PC-3 (cell line): ENCODE measurements around the gene PDE3B. TPM values are rescaled to one million over a fixed set of nuclear protein-coding genes. Genes with fewer than 3 reads are reported as not detected.
"Not testable (repeated sequence)": the region's sequence is repeated elsewhere in the genome, so short reads cannot be mapped to it uniquely, and the experiment has no call there.

Source experiments
- ATAC-seq: fragments of 200-7000 bp; cut with Tn5 transposase; 2 replicates; pipeline ENCODE4 v1.9.1; 2020; ENCODE audit warnings: mild to moderate bottlenecking, moderate library complexity
- BruUV-seq: library from RNA; stranded (reverse); fragments of 400-500 nt; replicated peaks from 2 replicates; lab custom pipeline; 2021; lab: Mats Ljungman, UMichigan
- CTCF ChIA-PET: fragments of 300-600 bp; sonication (Branson Sonifier 250); formaldehyde crosslinking; loops from one replicate; lab custom pipeline; 2022; ENCODE audit warnings: antibody characterized with exemption; lab: Charles Lee
- POLR2A ChIA-PET: fragments of 300-600 bp; sonication (Branson Sonifier 250); formaldehyde crosslinking; loops from one replicate; lab custom pipeline; 2022; ENCODE audit warnings: antibody characterized with exemption; ENCODE audit not compliant: unreplicated experiment; lab: Charles Lee
- DNase-seq: peaks from one replicate; pipeline ENCODE4 v3.0.0-alpha.2; 2015
- H2AFZ ChIP-seq: fragments of 300-600 bp; sonication (generic); 2 replicates; pipeline ENCODE4 v1.6.0; 2016; ENCODE audit warnings: antibody characterized with exemption, low read length
- H3F3A ChIP-seq: fragments of 300-600 bp; sonication (generic); one replicate; pipeline ENCODE4 v1.6.0; 2017; ENCODE audit warnings: antibody characterized with exemption, low read length, control low read depth, mild to moderate bottlenecking; ENCODE audit not compliant: unreplicated experiment
- H3K27ac ChIP-seq: fragments of 300-600 bp; sonication (generic); 2 replicates; pipeline ENCODE4 v1.5.1; 2016; ENCODE audit warnings: mild to moderate bottlenecking, low read length
- H3K27me3 ChIP-seq: fragments of 300-600 bp; sonication (generic); 2 replicates; pipeline ENCODE4 v1.6.1; 2016; ENCODE audit warnings: low read length, mixed read lengths
- H3K36me3 ChIP-seq: fragments of 300-600 bp; sonication (generic); 2 replicates; pipeline ENCODE4 v1.6.1; 2016; ENCODE audit warnings: low read depth, mixed run types, low read length, mixed read lengths
- H3K4me1 ChIP-seq: fragments of 300-600 bp; sonication (generic); 2 replicates; pipeline ENCODE4 v1.5.1; 2016; ENCODE audit warnings: low read length; ENCODE audit not compliant: insufficient read depth
- H3K4me2 ChIP-seq: fragments of 300-600 bp; sonication (generic); 2 replicates; pipeline ENCODE4 v1.6.0; 2016; ENCODE audit warnings: low read length
- H3K4me3 ChIP-seq: fragments of 300-600 bp; sonication (generic); 2 replicates; pipeline ENCODE4 v1.5.1; 2016; ENCODE audit warnings: mild to moderate bottlenecking, low read length, mixed read lengths
- H3K79me2 ChIP-seq: fragments of 300-600 bp; sonication (generic); 2 replicates; pipeline ENCODE4 v1.6.1; 2017; ENCODE audit warnings: low read length, mixed read lengths
- H3K9ac ChIP-seq: fragments of 300-600 bp; sonication (generic); 2 replicates; pipeline ENCODE4 v1.6.0; 2016; ENCODE audit warnings: mild to moderate bottlenecking, low read length
- H3K9me2 ChIP-seq: fragments of 300-600 bp; sonication (generic); replicated peaks from 2 replicates; pipeline ENCODE4 v1.6.1; 2016; ENCODE audit warnings: mixed run types, low read length, mixed read lengths
- H3K9me3 ChIP-seq: fragments of 300-600 bp; sonication (generic); 2 replicates; pipeline ENCODE4 v1.6.1; 2016; ENCODE audit warnings: low read length, mixed read lengths
- H4K20me1 ChIP-seq: fragments of 300-600 bp; sonication (generic); 2 replicates; pipeline ENCODE4 v1.6.1; 2016; ENCODE audit warnings: low read length, mixed read lengths
- CTCF ChIP-seq: fragments of 300-600 bp; sonication (generic); conservative IDR thresholded peaks from 2 replicates; pipeline ENCODE4 v1.5.1; 2017; ENCODE audit warnings: antibody characterized with exemption, low read depth, mild to moderate bottlenecking, low read length
- EZH2 ChIP-seq: fragments of 300-600 bp; sonication (generic); IDR thresholded peaks from one replicate; pipeline ENCODE4 v1.6.1; 2017; ENCODE audit warnings: antibody characterized with exemption, mild to moderate bottlenecking, low read length; ENCODE audit not compliant: unreplicated experiment
- EZH2phosphoT487 ChIP-seq: fragments of 300-600 bp; sonication (generic); IDR thresholded peaks from 2 replicates; pipeline ENCODE4 v1.6.1; 2018; ENCODE audit warnings: mild to moderate bottlenecking, antibody characterized with exemption, low read length, borderline replicate concordance
- intact Hi-C: fragments of 100-400 bp; cut with micrococcal nuclease; formaldehyde crosslinking; loops from 2 replicates; pipeline ENCODE4 v1.9.0; 2023
- total RNA-seq: library from RNA; depleted of rRNA; stranded (reverse); fragments of >200 nt; gene quantifications from 2 replicates; pipeline ENCODE4 v1.2.3, GENCODE V29; 2014

Gene PDE3B
- total RNA-seq, 1 experiment from 2014 or later, result 0.11 TPM

DNA sequence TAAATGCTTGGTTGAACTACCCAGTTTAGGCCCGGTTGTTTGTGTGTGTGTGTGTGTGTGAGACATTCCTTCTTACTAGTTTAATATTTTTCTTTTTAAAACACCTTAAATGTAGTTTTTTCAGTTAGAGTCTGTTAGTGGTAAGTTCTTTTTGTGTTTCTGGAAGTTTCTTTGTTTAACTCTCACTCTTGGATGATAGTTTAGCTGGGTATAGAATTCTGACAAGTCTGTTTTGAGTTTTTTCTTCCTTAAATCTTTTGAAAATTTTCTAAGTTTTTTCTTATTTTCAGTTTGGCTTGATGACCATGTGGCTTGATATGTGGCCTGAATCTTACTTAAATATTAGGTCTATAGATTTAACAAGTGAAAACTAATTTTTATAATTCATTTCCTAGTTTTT lies 60.1 kb downstream of the PDE3B start:
- DNase-seq (no peak), ATAC-seq (no peak)
- Histone ChIP-seq H3K36me3 (no peaks in the 10 kb centered on the region), H3K27me3 (peaks cover 16% of the 10 kb centered on the region; the same call in 1 of the 2 replicates), H3K4me3 (no peak overlapping the region), H2AFZ (no peak overlapping the region), H3F3A (no peaks in the 10 kb centered on the region), H4K20me1 (no peaks in the 10 kb centered on the region), H3K9ac (no peak overlapping the region), H3K9me2 (no peaks in the 10 kb centered on the region), H3K9me3 (no peaks in the 10 kb centered on the region), H3K27ac (no peak overlapping the region), H3K4me1 (no peaks in the 10 kb centered on the region), H3K79me2 (no peaks in the 10 kb centered on the region), H3K4me2 (no peak overlapping the region)
- intact Hi-C loops, result no loop called here
- POLR2A ChIA-PET, result no interaction called here
- TF ChIP-seq EZH2 (no peak), CTCF (no peak), EZH2phosphoT487 (no peak)
- CTCF ChIA-PET, result no interaction called here
- no TSS peak for BruUV-seq

GRCh38 chr11:14705067-14705466 lies 61.5 kb downstream of the PDE3B start:
- Histone ChIP-seq H3K9me3 (no peaks in the 10 kb centered on the region), H3K4me3 (no peak overlapping the region), H3K27ac (no peak overlapping the region), H3K79me2 (no peaks in the 10 kb centered on the region), H3K4me1 (no peaks in the 10 kb centered on the region), H4K20me1 (no peaks in the 10 kb centered on the region), H3K27me3 (0 out of 2 replicates have a peak, but pooled peaks cover 6% of the 10 kb centered on the region), H3K4me2 (no peak overlapping the region), H3K36me3 (no peaks in the 10 kb centered on the region), H2AFZ (no peak overlapping the region), H3F3A (no peaks in the 10 kb centered on the region), H3K9me2 (no peaks in the 10 kb centered on the region), H3K9ac (no peak overlapping the region)
- CTCF ChIA-PET, result no interaction called here
- intact Hi-C loops, result no loop called here
- no TSS peak for BruUV-seq
- POLR2A ChIA-PET, result no interaction called here
- no peak for TF ChIP-seq CTCF
- TF ChIP-seq EZH2, result no peak
- no peak for TF ChIP-seq EZH2phosphoT487
- DNase-seq, result no peak
- ATAC-seq, result no peak

- no peaks in the 10 kb centered on the region for H3K79me2 ChIP-seq
- no peak for TF ChIP-seq EZH2phosphoT487
- TF ChIP-seq CTCF, result no peak
- no peak for TF ChIP-seq EZH2
- no peak for ATAC-seq
- no peak overlapping the region for H2AFZ ChIP-seq
- H3K36me3 ChIP-seq, result no peaks in the 10 kb centered on the region
- no peaks in the 10 kb centered on the region for H3K9me3 ChIP-seq
- H3K4me3 ChIP-seq, result no peak overlapping the region
- no TSS peak for BruUV-seq
- no peaks in the 10 kb centered on the region for H3F3A ChIP-seq
- H3K9ac ChIP-seq, result no peak overlapping the region
- CTCF ChIA-PET, result no interaction called here
- DNase-seq, result no peak
- intact Hi-C loops, result no loop called here
- H3K27ac ChIP-seq, result no peak overlapping the region
- POLR2A ChIA-PET, result no interaction called here
- no peak overlapping the region for H3K4me2 ChIP-seq
- H3K4me1 ChIP-seq, result no peaks in the 10 kb centered on the region
- H4K20me1 ChIP-seq, result no peaks in the 10 kb centered on the region
- no peaks in the 10 kb centered on the region for H3K9me2 ChIP-seq
- no peaks in the 10 kb centered on the region for H3K27me3 ChIP-seq
Measured at GRCh38 chr11:14713496-14714244, 70.1 kb downstream of the PDE3B start.

- H2AFZ ChIP-seq, H3K36me3 ChIP-seq, H3K4me3 ChIP-seq, H3K4me2 ChIP-seq, H3K9me2 ChIP-seq, DNase-seq, H3F3A ChIP-seq, H4K20me1 ChIP-seq, H3K79me2 ChIP-seq, BruUV-seq, POLR2A ChIA-PET, H3K9ac ChIP-seq, H3K9me3 ChIP-seq, H3K27ac ChIP-seq, H3K4me1 ChIP-seq, CTCF ChIA-PET, H3K27me3 ChIP-seq, ATAC-seq, intact Hi-C loops: not testable (repeated sequence)
Measured at GRCh38 chr11:14715669-14716068, 72.1 kb downstream of the PDE3B start.
